Measurements from ENCODE around the gene MAP2K5.

Gene MAP2K5

GRCh38 chr15:67584157-67584556, 41.7 kb downstream of the MAP2K5 start:
- H3K4me3 ChIP-seq (ENCODE audit: low read depth, low read length): no peak overlapping the region
- no peak for TF ChIP-seq CTCF (IDR thresholded peaks at IDR 0.05; ENCODE audit: low read depth, low read length)

- H3K4me3 ChIP-seq (ENCODE audit: low read depth, low read length): no peak overlapping the region
- no peak for TF ChIP-seq CTCF (IDR thresholded peaks at IDR 0.05; ENCODE audit: low read depth, low read length)
Observed at GRCh38 chr15:67585681-67586080, 43.2 kb downstream of the MAP2K5 start.

GRCh38 chr15:67587331-67587730, 44.8 kb downstream of the MAP2K5 start:
- no peak overlapping the region for H3K4me3 ChIP-seq (ENCODE audit: low read depth, low read length)
- TF ChIP-seq CTCF (IDR thresholded peaks at IDR 0.05; ENCODE audit: low read depth, low read length): no peak

- no peak for TF ChIP-seq CTCF (IDR thresholded peaks at IDR 0.05; ENCODE audit: low read depth, low read length)
- H3K4me3 ChIP-seq (ENCODE audit: low read depth, low read length): no peak overlapping the region
Observed at GRCh38 chr15:67587754-67588153, 45.3 kb downstream of the MAP2K5 start.

- TF ChIP-seq CTCF (IDR thresholded peaks at IDR 0.05; ENCODE audit: low read depth, low read length): no peak
Observed at GRCh38 chr15:67590191-67590590, 47.7 kb downstream of the MAP2K5 start.

GRCh38 chr15:67592245-67592644, 49.7 kb downstream of the MAP2K5 start:
- TF ChIP-seq CTCF (IDR thresholded peaks at IDR 0.05; ENCODE audit: low read depth, low read length): no peak
- H3K4me3 ChIP-seq (ENCODE audit: low read depth, low read length): no peak overlapping the region

More at GRCh38 chr15:67590191-67590590, 47.7 kb downstream of the MAP2K5 start:
- no peak overlapping the region for H3K4me3 ChIP-seq (ENCODE audit: low read depth, low read length)

GRCh38 chr15:67593562-67593961, 51.1 kb downstream of the MAP2K5 start:
- no peak for TF ChIP-seq CTCF (IDR thresholded peaks at IDR 0.05; ENCODE audit: low read depth, low read length)
- no peak overlapping the region for H3K4me3 ChIP-seq (ENCODE audit: low read depth, low read length)

Measured in WI38 (cell line).